GM19438 (cell line): ENCODE measurements around the gene JAM2.
"Not testable (repeated sequence)": the region's sequence is repeated elsewhere in the genome, so short reads cannot be mapped to it uniquely, and the experiment has no call there.

Experiments used
- ATAC-seq: cut with Tn5 transposase; IDR thresholded peaks from one replicate; pipeline ENCODE4 v1.9.1; 2021; ENCODE audit warnings: low read depth; ENCODE audit not compliant: unreplicated experiment

JAM2 gene

GRCh38 chr21:25638660-25639550 lies at the start of gene JAM2:
Gene JAM2 (plus strand): TSS chr21:25639258. CDS start chr21:25639822, 564 bp downstream.
- ATAC-seq: peak; percentile 55

GRCh38 chr21:25589887-25590286 lies 49.2 kb upstream of the JAM2 start:
- ATAC-seq: no peak

GRCh38 chr21:25607151-25608043 lies 31.7 kb upstream of the JAM2 start, which contains the start of gene MRPL39:
Gene MRPL39 (minus strand): TSS chr21:25607481. CDS start chr21:25607475, 6 bp downstream.
- ATAC-seq: peak; percentile 92

GRCh38 chr21:25608044-25608737 lies 30.9 kb upstream of the JAM2 start:
- peak; percentile 78 for ATAC-seq

- no peak for ATAC-seq
These were observed 24.6 kb upstream of the JAM2 start for GRCh38 chr21:25614441-25614840.

GRCh38 chr21:25615880-25616279 lies 23.2 kb upstream of the JAM2 start:
- ATAC-seq: no peak

- ATAC-seq: no peak
These were observed 19.9 kb upstream of the JAM2 start for GRCh38 chr21:25619198-25619597.

GRCh38 chr21:25624511-25624910 lies 14.5 kb upstream of the JAM2 start:
- ATAC-seq: no peak

- no peak for ATAC-seq
These were observed 14.0 kb upstream of the JAM2 start for GRCh38 chr21:25625036-25625435.

- not testable (repeated sequence) for ATAC-seq
These were observed 13.1 kb upstream of the JAM2 start for GRCh38 chr21:25625776-25626555.

GRCh38 chr21:25626757-25627156 lies 12.3 kb upstream of the JAM2 start:
- ATAC-seq: no peak

GRCh38 chr21:25632296-25632695 lies 6.8 kb upstream of the JAM2 start:
- ATAC-seq: no peak

GRCh38 chr21:25635310-25635709 lies 3.7 kb upstream of the JAM2 start:
- no peak for ATAC-seq

- ATAC-seq: no peak
These were observed 2.3 kb upstream of the JAM2 start for GRCh38 chr21:25636727-25637126.

- ATAC-seq: no peak
These were observed 1.0 kb upstream of the JAM2 start for GRCh38 chr21:25637851-25638659.

- peak; percentile 62 for ATAC-seq
These were observed 618 bp downstream of the JAM2 start for GRCh38 chr21:25639551-25640201.

GRCh38 chr21:25640202-25640942 lies 1.3 kb downstream of the JAM2 start:
- no peak for ATAC-seq

GRCh38 chr21:25640943-25641292 lies 1.9 kb downstream of the JAM2 start:
- ATAC-seq: no peak
